Thyroid gland (tissue), 4 donors: ENCODE results near the gene KIF23. TPM values are rescaled to one million over a fixed set of nuclear protein-coding genes. Genes with fewer than 3 reads are reported as not detected.

ENCODE experiments used
- DNase-seq, 2 donors: peaks; one replicate each; pipeline ENCODE4 v3.0.0-alpha.2; 2019
- H3K27ac ChIP-seq, 3 donors: fragments of 200-600 bp; sonication (generic); 1 replicate in 2 of 3; 2 replicates in 1 of 3; pipeline ENCODE4 v1.5.1; 2016 to 2019; ENCODE audit warnings: mild to moderate bottlenecking in 1 of 3, moderate library complexity in 1 of 3
- H3K27me3 ChIP-seq: fragments of 200-600 bp; sonication (generic); one replicate; pipeline ENCODE4 v1.5.1; 2019
- H3K36me3 ChIP-seq, 2 donors: fragments of 200-600 bp; sonication (generic); one replicate each; pipeline ENCODE4 v1.5.1; 2016 to 2019
- H3K4me1 ChIP-seq, 2 donors: fragments of 200-600 bp; sonication (generic); one replicate each; pipeline ENCODE4 v1.5.1; 2017 to 2019
- H3K4me3 ChIP-seq, 3 donors: fragments of 200-600 bp; sonication (generic); replicated peaks in 1 of 3; 1 replicate in 2 of 3; 2 replicates in 1 of 3; pipeline ENCODE4 v1.5.1; 2016; ENCODE audit warnings: mild to moderate bottlenecking in 1 of 3
- H3K9me3 ChIP-seq: fragments of 200-600 bp; sonication (generic); one replicate; pipeline ENCODE4 v1.5.1; 2017
- CTCF ChIP-seq, 6 experiments: fragments of 200-600 bp in 3 of 6; fragments of 450-650 bp in 3 of 6; sonication (generic) in 3 of 6; IDR thresholded peaks; one replicate each; pipeline ENCODE4 v1.5.1; 2016 to 2019; ENCODE audit warnings: antibody characterized with exemption in 6 of 6, mild to moderate bottlenecking in 2 of 6, inconsistent platforms in 1 of 6, moderate library complexity in 1 of 6
- POLR2A ChIP-seq, 2 donors: fragments of 450-650 bp; IDR thresholded peaks; one replicate each; pipeline ENCODE4 v1.6.1; 2017; ENCODE audit warnings: antibody characterized with exemption in 2 of 2, mild to moderate bottlenecking in 2 of 2, moderate library complexity in 1 of 2
- WGBS, 2 donors: methylation state at CpG; one replicate each; pipeline ENCODE4 v1.1.5; 2017; 5-methylcytosine and 5-hydroxymethylcytosine counted together
- intact Hi-C: fragments of 100-400 bp; cut with DNase I; formaldehyde crosslinking; loops from one replicate; pipeline ENCODE4 v1.15.1; 2023
- total RNA-seq, 4 donors: library from RNA; depleted of rRNA; stranded (reverse); fragments of >200 nt; gene quantifications; one replicate each; pipeline ENCODE4 v1.2.3, GENCODE V29; 2016

KIF23 gene
- total RNA-seq, 4 donors from 2014 or later: 0.40 to 3.3 (median 1.2) TPM; not detected in 1

GRCh38 chr15:69472562-69472961 lies 58.4 kb downstream of the KIF23 start:
- Histone ChIP-seq H3K27me3 (no peaks in the 10 kb centered on the region), H3K4me3 (no peak overlapping the region), H3K4me1 (peaks cover 16 to 27% of the 10 kb centered on the region in 2 donors), H3K9me3 (no peaks in the 10 kb centered on the region), H3K36me3 (no peaks in the 10 kb centered on the region), H3K27ac (no peak overlapping the region)
- DNase-seq: no peak
- intact Hi-C loops: loop anchor here (10.0 kb wide), 1 partner anchor 622 kb away; the partner anchor contains the start of gene TLE3
- WGBS, 2 donors: 72 to 75% methylated on average over 6 of the region's 6 CpGs
- TF ChIP-seq CTCF (IDR thresholded peaks at IDR 0.05): no peak
- TF ChIP-seq POLR2A (IDR thresholded peaks at IDR 0.05): no peak

- H3K4me1 ChIP-seq: peaks cover 6 to 9% of the 10 kb centered on the region in 2 donors
- WGBS, 2 donors: 71 to 77% methylated on average over 5 of the region's 5 CpGs
- no peaks in the 10 kb centered on the region for H3K36me3 ChIP-seq
- H3K4me3 ChIP-seq: no peak overlapping the region
- DNase-seq: no peak
- H3K27ac ChIP-seq: no peak overlapping the region
- no peaks in the 10 kb centered on the region for H3K27me3 ChIP-seq
- TF ChIP-seq CTCF (IDR thresholded peaks at IDR 0.05) (no peak), POLR2A (IDR thresholded peaks at IDR 0.05) (no peak)
- H3K9me3 ChIP-seq: no peaks in the 10 kb centered on the region
- intact Hi-C loops: loop anchor here (10.0 kb wide), 1 partner anchor 621 kb away; the partner anchor contains the start of gene TLE3
Measured at GRCh38 chr15:69474291-69474690, 60.1 kb downstream of the KIF23 start.

GRCh38 chr15:69474846-69475455 lies 60.8 kb downstream of the KIF23 start:
- Histone ChIP-seq H3K27me3 (no peaks in the 10 kb centered on the region), H3K4me3 (no peak overlapping the region), H3K9me3 (no peaks in the 10 kb centered on the region), H3K4me1 (peaks cover 0 to 3% of the 10 kb centered on the region in 2 donors), H3K27ac (no peak overlapping the region), H3K36me3 (no peaks in the 10 kb centered on the region)
- TF ChIP-seq CTCF (IDR thresholded peaks at IDR 0.05) (no peak), POLR2A (IDR thresholded peaks at IDR 0.05) (no peak)
- no peak for DNase-seq
- intact Hi-C loops: loop anchor here (5.0 to 10.0 kb wide), 2 partner anchors 620 to 1012 kb away; partner anchors contain the start of gene TLE3
- WGBS, 2 donors: 81 to 87% methylated on average over 7 of the region's 7 CpGs

GRCh38 chr15:69475769-69476358 lies 61.7 kb downstream of the KIF23 start:
- TF ChIP-seq POLR2A (IDR thresholded peaks at IDR 0.05): no peak
- TF ChIP-seq CTCF (IDR thresholded peaks at IDR 0.05): peak; percentile 46 to 92 (median 85)
- DNase-seq: peak; percentile 75 to 77
- Histone ChIP-seq H3K27me3 (no peaks in the 10 kb centered on the region), H3K9me3 (no peaks in the 10 kb centered on the region), H3K27ac (no peak overlapping the region), H3K36me3 (no peaks in the 10 kb centered on the region), H3K4me1 (no peaks in the 10 kb centered on the region), H3K4me3 (no peak overlapping the region)
- intact Hi-C loops: loop anchor here (5.0 to 10.0 kb wide), 2 partner anchors 619 to 1011 kb away; partner anchors contain the start of gene TLE3
- WGBS, 2 donors: 40 to 44% methylated on average over 7 to 8 of the region's 8 CpGs
